WERI-Rb-1 (cell line): ENCODE results near the gene ARHGEF26.
A peak's percentile ranks its signal among the peaks of the same experiment; 100 is the strongest.

Experiments
- DNase-seq: peaks from one replicate; pipeline ENCODE4 v3.0.0-alpha.2; 2020
- H3K27ac ChIP-seq: fragments of 250-450 bp; sonication (Bioruptor Pico); 2 replicates; pipeline ENCODE4 v1.5.1; 2020; ENCODE audit warnings: mild to moderate bottlenecking, moderate library complexity
- H3K27me3 ChIP-seq: fragments of 250-450 bp; sonication (Bioruptor Pico); 2 replicates; pipeline ENCODE4 v1.5.1; 2021; ENCODE audit warnings: mild to moderate bottlenecking, low read depth, moderate library complexity; ENCODE audit not compliant: insufficient read depth, severe bottlenecking
- H3K36me3 ChIP-seq: fragments of 250-450 bp; sonication (Bioruptor Pico); 2 replicates; pipeline ENCODE4 v1.5.1; 2020; ENCODE audit warnings: mild to moderate bottlenecking, moderate library complexity
- H3K4me3 ChIP-seq: 2 replicates; pipeline ENCODE4 v1.5.1; 2011; ENCODE audit warnings: low read depth, mild to moderate bottlenecking, control low read depth, low read length
- H3K9me3 ChIP-seq: fragments of 250-450 bp; sonication (Bioruptor Pico); 2 replicates; pipeline ENCODE4 v1.5.1; 2021; ENCODE audit warnings: mild to moderate bottlenecking, moderate library complexity; ENCODE audit not compliant: severe bottlenecking
- CTCF ChIP-seq: IDR thresholded peaks from 2 replicates; pipeline ENCODE4 v1.5.1; 2011; ENCODE audit warnings: low read depth, mild to moderate bottlenecking, control low read depth, inconsistent platforms, low read length

ARHGEF26 gene

GRCh38 chr3:154252759-154253638, 131.8 kb downstream of the ARHGEF26 start:
- DNase-seq = peak; percentile 89
- no peaks in the 10 kb centered on the region for H3K27me3 ChIP-seq
- no peaks in the 10 kb centered on the region for H3K9me3 ChIP-seq
- peaks cover 3% of the 10 kb centered on the region; the same call in 1 of the 2 replicates for H3K36me3 ChIP-seq
- peak; percentile 88 for TF ChIP-seq CTCF
- no peak overlapping the region for H3K4me3 ChIP-seq
- no peak overlapping the region for H3K27ac ChIP-seq

- Histone ChIP-seq H3K9me3 (no peaks in the 10 kb centered on the region), H3K27me3 (no peaks in the 10 kb centered on the region), H3K4me3 (no peak overlapping the region), H3K36me3 (peaks cover 3% of the 10 kb centered on the region), H3K27ac (no peak overlapping the region)
- no peak for DNase-seq
- TF ChIP-seq CTCF = no peak
Observed at GRCh38 chr3:154254527-154254926, 133.3 kb downstream of the ARHGEF26 start.

GRCh38 chr3:154273381-154273780, 152.2 kb downstream of the ARHGEF26 start:
- H3K4me3 ChIP-seq = no peak overlapping the region
- no peak for DNase-seq
- no peaks in the 10 kb centered on the region for H3K9me3 ChIP-seq
- TF ChIP-seq CTCF = no peak
- no peaks in the 10 kb centered on the region for H3K27me3 ChIP-seq
- peak overlapping the region; percentile 38 for H3K27ac ChIP-seq
- peaks cover 46% of the 10 kb centered on the region for H3K36me3 ChIP-seq

GRCh38 chr3:154274348-154274747, 153.2 kb downstream of the ARHGEF26 start:
- Histone ChIP-seq H3K27ac (peak overlapping the region; percentile 38), H3K9me3 (no peaks in the 10 kb centered on the region), H3K27me3 (no peaks in the 10 kb centered on the region), H3K4me3 (no peak overlapping the region), H3K36me3 (peaks cover 56% of the 10 kb centered on the region)
- DNase-seq = peak; percentile 27
- TF ChIP-seq CTCF = no peak

GRCh38 chr3:154275292-154275691, 154.1 kb downstream of the ARHGEF26 start:
- no peak for TF ChIP-seq CTCF
- DNase-seq = no peak
- no peak overlapping the region for H3K27ac ChIP-seq
- H3K9me3 ChIP-seq = no peaks in the 10 kb centered on the region
- H3K36me3 ChIP-seq = peaks cover 63% of the 10 kb centered on the region
- no peak overlapping the region for H3K4me3 ChIP-seq
- H3K27me3 ChIP-seq = no peaks in the 10 kb centered on the region
